ENCODE results near the gene MAN1A2.

- TF ChIP-seq CTCF (IDR thresholded peaks at IDR 0.05; ENCODE audit: insufficient read depth, low read depth, low read length) (no peak), EZH2 (IDR thresholded peaks at IDR 0.05; ENCODE audit: insufficient read depth, low read length) (no peak)
Observed at GRCh38 chr1:117436513-117436912, 69.3 kb downstream of the MAN1A2 start.
